Breast epithelium (tissue), 4 donors: ENCODE data around the gene DNAJB13. TPM values are rescaled to one million over a fixed set of nuclear protein-coding genes. Genes with fewer than 3 reads are reported as not detected.

ENCODE experiments used
- DNase-seq, 2 donors: peaks; one replicate each; pipeline ENCODE4 v3.0.0-alpha.2; 2019; ENCODE audit warnings: low spot score in 2 of 2
- H3K27ac ChIP-seq, 2 donors: fragments of 200-600 bp; sonication (generic) in 1 of 2; one replicate each; pipeline ENCODE4 v1.5.1; 2016 to 2019; ENCODE audit warnings: mild to moderate bottlenecking in 1 of 2
- H3K27me3 ChIP-seq, 2 donors: fragments of 200-600 bp; sonication (generic) in 1 of 2; one replicate each; pipeline versions ENCODE4 v1.5.1 to v1.6.0; 2017 to 2019; ENCODE audit warnings: control low read depth in 1 of 2, mild to moderate bottlenecking in 1 of 2
- H3K36me3 ChIP-seq: fragments of 200-600 bp; one replicate; pipeline ENCODE4 v1.5.1; 2019
- H3K4me1 ChIP-seq, 2 donors: fragments of 200-600 bp; sonication (generic); one replicate each; pipeline ENCODE4 v1.5.1; 2016 to 2019; ENCODE audit warnings: control low read depth in 1 of 2
- H3K4me3 ChIP-seq, 3 donors: fragments of 200-600 bp; sonication (generic); 1 replicate in 2 of 3; 2 replicates in 1 of 3; pipeline ENCODE4 v1.5.1; 2016 to 2019; ENCODE audit warnings: mild to moderate bottlenecking in 3 of 3, moderate library complexity in 2 of 3
- H3K9me3 ChIP-seq, 2 donors: fragments of 200-600 bp; sonication (generic) in 1 of 2; one replicate each; pipeline ENCODE4 v1.5.1; 2016 to 2019; ENCODE audit warnings: control low read depth in 1 of 2
- POLR2A ChIP-seq: fragments of 450-650 bp; IDR thresholded peaks from one replicate; pipeline ENCODE4 v1.6.1; 2016; ENCODE audit warnings: antibody characterized with exemption, mild to moderate bottlenecking, moderate library complexity
- POLR2AphosphoS5 ChIP-seq, 3 donors: sonication (generic); formaldehyde crosslinking; IDR thresholded peaks; one replicate each; pipeline ENCODE4 v1.6.1; 2017; ENCODE audit warnings: antibody characterized with exemption in 3 of 3
- intact Hi-C: fragments of 100-400 bp; cut with DNase I; formaldehyde crosslinking; loops from one replicate; pipeline ENCODE4 v1.15.1; 2023; ENCODE audit warnings: low total_unique reads
- total RNA-seq, 3 donors: library from RNA; depleted of rRNA; stranded (reverse); fragments of >200 nt; gene quantifications; one replicate each; pipeline ENCODE4 v1.1.0, GENCODE V29; 2016
- TF ChIP-seq, protein P1 (sequence below), 3 donors: fragments of 450-650 bp; IDR thresholded peaks; one replicate each; pipeline ENCODE4 v1.5.1; 2016 to 2017; ENCODE audit warnings: antibody characterized with exemption in 3 of 3, mild to moderate bottlenecking in 3 of 3, moderate library complexity in 3 of 3

The DNAJB13 gene
- total RNA-seq, 3 donors from 2014 or later: not detected

DNA sequence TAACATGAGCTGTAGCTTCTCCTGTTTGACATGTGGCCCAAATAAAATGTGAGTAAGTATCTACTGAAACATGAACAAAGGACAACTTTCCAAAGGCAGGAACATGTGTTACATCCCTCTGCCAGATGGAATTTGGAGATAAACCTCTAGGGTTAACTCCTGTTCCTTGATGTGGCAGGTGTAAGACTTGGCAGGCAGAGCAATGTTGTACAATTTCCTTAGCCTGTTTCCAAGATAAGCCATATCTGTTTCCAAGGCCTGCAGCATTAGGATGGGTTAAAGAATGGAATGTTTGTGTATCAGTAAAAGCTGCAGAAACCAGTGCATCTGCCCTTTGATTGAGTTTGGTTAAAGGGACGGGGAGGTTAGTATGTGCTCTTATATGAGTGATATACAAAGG lies 8.8 kb upstream of the DNAJB13 start:
- Histone ChIP-seq H3K36me3 (no peaks in the 10 kb centered on the region), H3K27me3 (no peaks in the 10 kb centered on the region), H3K4me3 (no peak overlapping the region), H3K4me1 (no peaks in the 10 kb centered on the region), H3K9me3 (no peaks in the 10 kb centered on the region), H3K27ac (no peak overlapping the region)
- intact Hi-C loops: no loop called here
- TF ChIP-seq POLR2AphosphoS5 (IDR thresholded peaks at IDR 0.05) (no peak), POLR2A (no peak)
- TF ChIP-seq, protein P1, sequence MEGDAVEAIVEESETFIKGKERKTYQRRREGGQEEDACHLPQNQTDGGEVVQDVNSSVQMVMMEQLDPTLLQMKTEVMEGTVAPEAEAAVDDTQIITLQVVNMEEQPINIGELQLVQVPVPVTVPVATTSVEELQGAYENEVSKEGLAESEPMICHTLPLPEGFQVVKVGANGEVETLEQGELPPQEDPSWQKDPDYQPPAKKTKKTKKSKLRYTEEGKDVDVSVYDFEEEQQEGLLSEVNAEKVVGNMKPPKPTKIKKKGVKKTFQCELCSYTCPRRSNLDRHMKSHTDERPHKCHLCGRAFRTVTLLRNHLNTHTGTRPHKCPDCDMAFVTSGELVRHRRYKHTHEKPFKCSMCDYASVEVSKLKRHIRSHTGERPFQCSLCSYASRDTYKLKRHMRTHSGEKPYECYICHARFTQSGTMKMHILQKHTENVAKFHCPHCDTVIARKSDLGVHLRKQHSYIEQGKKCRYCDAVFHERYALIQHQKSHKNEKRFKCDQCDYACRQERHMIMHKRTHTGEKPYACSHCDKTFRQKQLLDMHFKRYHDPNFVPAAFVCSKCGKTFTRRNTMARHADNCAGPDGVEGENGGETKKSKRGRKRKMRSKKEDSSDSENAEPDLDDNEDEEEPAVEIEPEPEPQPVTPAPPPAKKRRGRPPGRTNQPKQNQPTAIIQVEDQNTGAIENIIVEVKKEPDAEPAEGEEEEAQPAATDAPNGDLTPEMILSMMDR (IDR thresholded peaks at IDR 0.05): no peak
- no peak for DNase-seq

DNA sequence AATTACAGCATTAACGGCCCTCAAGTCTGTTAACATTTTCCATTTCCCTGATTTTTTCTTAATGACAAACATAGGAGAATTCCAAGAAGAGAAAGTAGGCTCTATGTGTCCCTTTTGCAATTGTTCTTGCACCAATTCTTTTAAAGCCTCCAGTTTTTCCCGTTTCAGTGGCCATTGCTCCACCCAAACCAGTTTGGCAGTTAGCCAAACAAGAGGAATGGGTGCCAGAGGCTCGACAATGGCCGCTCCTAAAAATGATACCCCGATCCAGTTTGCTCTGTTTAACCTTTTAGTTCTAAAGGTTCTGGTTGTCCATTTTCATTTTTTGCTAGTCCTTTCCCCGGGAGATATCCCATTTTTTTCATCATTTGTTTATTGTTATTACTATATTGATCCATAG lies 6.7 kb upstream of the DNAJB13 start:
- no peaks in the 10 kb centered on the region for H3K4me1 ChIP-seq
- H3K9me3 ChIP-seq: no peaks in the 10 kb centered on the region
- TF ChIP-seq, protein P1 (IDR thresholded peaks at IDR 0.05): no peak
- no peaks in the 10 kb centered on the region for H3K27me3 ChIP-seq
- H3K4me3 ChIP-seq: no peak overlapping the region
- no peak for DNase-seq
- intact Hi-C loops: no loop called here
- no peak overlapping the region for H3K27ac ChIP-seq
- H3K36me3 ChIP-seq: no peaks in the 10 kb centered on the region

DNA sequence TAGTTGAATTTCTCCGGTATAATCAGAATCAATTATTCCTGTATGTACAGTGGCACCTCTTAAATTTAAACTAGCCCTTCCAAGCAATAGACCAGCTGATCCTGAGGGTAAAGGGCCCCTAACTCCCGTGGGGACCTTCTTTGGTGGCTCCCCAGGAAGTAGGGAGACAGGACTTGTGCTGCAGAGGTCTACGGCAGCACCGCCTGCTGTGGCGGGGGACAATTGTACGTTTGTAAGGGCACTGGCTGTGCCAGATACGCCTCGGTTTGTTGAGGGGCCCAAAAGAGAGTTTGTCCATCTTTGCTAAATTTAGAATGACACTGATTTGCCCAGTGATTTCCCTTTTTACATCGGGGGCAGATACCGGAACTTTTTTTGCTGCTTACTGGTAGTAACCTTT lies 5.9 kb upstream of the DNAJB13 start:
- Histone ChIP-seq H3K27me3 (no peaks in the 10 kb centered on the region), H3K36me3 (no peaks in the 10 kb centered on the region), H3K4me1 (no peaks in the 10 kb centered on the region), H3K9me3 (no peaks in the 10 kb centered on the region), H3K4me3 (no peak overlapping the region), H3K27ac (no peak overlapping the region)
- intact Hi-C loops: no loop called here
- no peak for DNase-seq
- TF ChIP-seq POLR2A: no peak
- no peak for TF ChIP-seq POLR2AphosphoS5 (IDR thresholded peaks at IDR 0.05)
- TF ChIP-seq, protein P1 (IDR thresholded peaks at IDR 0.05): no peak

DNA sequence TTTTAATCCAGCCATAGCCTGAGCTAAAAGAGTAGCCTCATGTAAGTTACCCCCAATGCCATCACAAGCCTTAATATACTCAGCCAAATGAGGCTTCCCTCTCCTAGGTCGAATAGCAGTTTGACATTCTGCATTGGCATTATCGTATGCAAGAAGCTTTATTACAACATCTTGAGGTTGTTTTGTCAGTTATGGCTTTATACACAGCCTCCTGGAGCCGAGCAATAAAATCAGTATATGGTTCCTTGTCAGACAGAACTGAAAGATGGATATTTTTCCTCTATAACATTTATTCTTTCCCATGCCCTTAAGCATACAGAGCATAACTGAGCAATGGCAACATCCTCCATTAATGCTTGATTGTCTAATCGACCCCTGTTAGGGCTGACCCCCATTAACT lies 5.4 kb upstream of the DNAJB13 start:
- Histone ChIP-seq H3K9me3 (no peaks in the 10 kb centered on the region), H3K36me3 (no peaks in the 10 kb centered on the region), H3K27me3 (no peaks in the 10 kb centered on the region), H3K27ac (no peak overlapping the region), H3K4me1 (no peaks in the 10 kb centered on the region), H3K4me3 (no peak overlapping the region)
- no peak for DNase-seq
- intact Hi-C loops: no loop called here
- no peak for TF ChIP-seq POLR2AphosphoS5 (IDR thresholded peaks at IDR 0.05)
- no peak for TF ChIP-seq POLR2A

DNA sequence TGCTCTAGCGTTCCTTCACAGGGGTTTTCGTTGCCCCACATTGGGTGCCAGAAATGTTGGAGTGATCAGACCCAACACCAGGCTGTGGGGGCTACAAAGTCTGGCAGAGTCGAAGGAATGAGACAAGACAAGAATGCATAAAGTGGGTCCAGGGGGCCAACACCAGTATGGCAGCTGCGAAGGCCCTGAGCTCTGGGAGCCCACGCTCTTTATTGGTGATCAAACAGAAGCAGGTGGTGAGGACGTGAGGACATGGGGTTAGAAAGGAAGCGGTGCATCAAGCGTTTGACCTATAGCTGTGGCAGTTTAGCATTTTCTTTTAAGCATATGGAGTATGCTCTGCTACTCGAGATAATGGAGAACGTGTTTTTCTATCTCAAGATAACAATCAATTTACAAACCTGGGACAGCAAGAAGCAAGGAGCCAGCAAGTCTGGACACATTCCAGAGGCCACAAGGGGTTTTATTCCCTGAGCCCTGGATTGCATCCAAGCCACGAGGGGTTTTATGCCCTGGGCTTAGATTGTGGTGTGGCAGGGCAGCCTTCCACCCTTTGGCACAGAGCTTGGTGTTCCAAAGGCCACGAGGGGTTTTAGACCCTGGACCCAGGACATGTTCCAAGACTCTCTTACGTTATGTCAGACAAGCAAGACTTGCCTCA lies 3.9 kb upstream of the DNAJB13 start:
- no peak for TF ChIP-seq POLR2A
- TF ChIP-seq, protein P1 (IDR thresholded peaks at IDR 0.05): no peak
- TF ChIP-seq POLR2AphosphoS5 (IDR thresholded peaks at IDR 0.05): no peak
- no peaks in the 10 kb centered on the region for H3K4me1 ChIP-seq
- no peak overlapping the region for H3K27ac ChIP-seq
- H3K36me3 ChIP-seq: no peaks in the 10 kb centered on the region
- no peak overlapping the region for H3K4me3 ChIP-seq
- no peaks in the 10 kb centered on the region for H3K27me3 ChIP-seq
- intact Hi-C loops: no loop called here
- DNase-seq: no peak
- H3K9me3 ChIP-seq: no peaks in the 10 kb centered on the region

DNA sequence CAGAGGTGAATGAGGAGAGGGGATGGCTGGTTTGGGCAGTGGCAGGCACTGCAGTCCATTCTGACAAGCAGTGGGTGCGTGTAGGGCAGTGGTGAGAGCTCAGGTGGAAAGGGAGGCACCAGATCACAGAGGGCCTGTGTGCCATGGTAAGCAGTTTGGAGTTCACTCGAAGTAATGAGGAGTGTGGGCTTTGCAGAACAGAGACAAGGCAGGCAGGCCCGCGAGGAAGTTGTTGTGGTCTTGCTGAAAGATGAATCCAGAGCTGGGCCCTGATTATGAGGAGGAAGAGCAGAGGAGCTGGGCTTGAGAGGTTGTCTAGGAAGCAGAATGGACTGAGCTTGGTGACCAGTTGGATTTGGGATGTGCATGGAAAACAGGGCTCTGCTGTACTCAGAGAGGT lies 1.6 kb upstream of the DNAJB13 start:
- intact Hi-C loops: no loop called here
- DNase-seq: no peak
- no peaks in the 10 kb centered on the region for H3K36me3 ChIP-seq
- no peaks in the 10 kb centered on the region for H3K4me1 ChIP-seq
- H3K4me3 ChIP-seq: no peak overlapping the region
- H3K27ac ChIP-seq: no peak overlapping the region
- no peaks in the 10 kb centered on the region for H3K27me3 ChIP-seq
- TF ChIP-seq POLR2A: no peak
- H3K9me3 ChIP-seq: no peaks in the 10 kb centered on the region
